ENCODE measurements around the gene ABCA1. TPM values are rescaled to one million over a fixed set of nuclear protein-coding genes. Genes with fewer than 3 reads are reported as not detected.
A peak's percentile ranks its signal among the peaks of the same experiment; 100 is the strongest.

The ABCA1 gene
- polyA plus RNA-seq, 6 donors from 2014 or later: 3.0 to 8.4 (median 7.1) TPM

DNA sequence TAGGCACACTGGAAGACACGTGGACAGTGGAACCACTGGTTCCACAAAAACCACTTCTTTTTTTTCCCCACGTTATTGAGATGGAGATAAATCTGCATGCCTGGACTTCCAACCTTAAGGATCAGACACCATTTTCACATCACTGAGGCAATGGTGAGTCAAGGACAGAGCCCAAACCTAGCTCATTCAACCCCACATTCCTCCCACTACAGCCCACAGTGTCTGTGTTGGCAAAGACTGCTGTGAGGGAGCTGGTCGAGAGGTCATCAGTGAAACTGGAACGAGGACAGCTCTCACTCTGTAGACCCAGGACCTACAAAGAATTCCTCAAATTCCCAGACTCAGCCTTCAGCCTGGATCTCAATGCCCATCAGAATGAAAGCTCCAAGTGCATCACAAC, 74.8 kb downstream of the ABCA1 start:
- no peaks in the 10 kb centered on the region for H3K9me3 Mint-ChIP-seq
- DNase-seq (no peak), ATAC-seq (ENCODE audit: low read depth in 2 of 2) (no peak)
- H3K4me1 Mint-ChIP-seq: peaks cover 0 to 5% (median 2%) of the 10 kb centered on the region in 3 donors
- H3K27ac Mint-ChIP-seq: peak overlapping the region in 2 of 6 donors; percentile 20 to 79
- H3K27me3 Mint-ChIP-seq: no peaks in the 10 kb centered on the region
- H3K4me3 Mint-ChIP-seq: no peak overlapping the region
- H3K36me3 Mint-ChIP-seq: peaks cover 12 to 24% of the 10 kb centered on the region in 2 donors

DNA sequence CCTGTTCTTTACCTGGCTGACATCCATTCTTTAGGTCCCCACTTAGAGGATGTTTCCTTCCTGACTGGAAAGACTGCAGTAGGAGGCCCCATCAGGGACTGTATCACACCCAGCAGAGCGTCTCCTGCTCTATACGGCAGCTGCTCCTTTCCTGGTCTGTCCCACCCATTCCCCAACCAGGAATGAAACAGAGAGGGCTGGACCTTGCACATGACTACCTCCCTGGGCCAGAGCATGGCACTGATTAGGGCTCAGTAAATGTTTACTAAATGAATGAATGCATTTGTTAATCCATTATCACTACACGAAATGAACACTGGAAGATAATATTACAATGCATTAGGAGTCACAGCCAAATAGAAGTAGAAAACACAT, 76.4 kb downstream of the ABCA1 start:
- H3K4me3 Mint-ChIP-seq: no peak overlapping the region
- H3K4me1 Mint-ChIP-seq: peaks cover 0 to 5% (median 2%) of the 10 kb centered on the region in 3 donors
- no peaks in the 10 kb centered on the region for H3K9me3 Mint-ChIP-seq
- H3K27ac Mint-ChIP-seq: peak overlapping the region in 1 of 6 donors; percentile 0
- no peak for ATAC-seq (ENCODE audit: low read depth in 2 of 2)
- no peak for DNase-seq
- H3K27me3 Mint-ChIP-seq: no peaks in the 10 kb centered on the region
- peaks cover 10 to 21% of the 10 kb centered on the region in 2 donors for H3K36me3 Mint-ChIP-seq

GRCh38 chr9:104850786-104851545, 77.0 kb downstream of the ABCA1 start:
- Mint-ChIP-seq H3K4me3 (no peak overlapping the region), H3K27me3 (no peaks in the 10 kb centered on the region), H3K9me3 (no peaks in the 10 kb centered on the region), H3K4me1 (peaks cover 0 to 5% (median 2%) of the 10 kb centered on the region in 3 donors), H3K36me3 (peaks cover 5 to 17% of the 10 kb centered on the region in 2 donors), H3K27ac (peak overlapping the region in 1 of 6 donors; percentile 0)
- DNase-seq (no peak), ATAC-seq (ENCODE audit: low read depth in 2 of 2) (no peak)

- Mint-ChIP-seq H3K9me3 (no peaks in the 10 kb centered on the region), H3K27ac (no peak overlapping the region), H3K36me3 (peaks cover 7 to 16% of the 10 kb centered on the region in 2 donors), H3K4me1 (peaks cover 0 to 5% (median 2%) of the 10 kb centered on the region in 3 donors), H3K4me3 (no peak overlapping the region), H3K27me3 (no peaks in the 10 kb centered on the region)
- DNase-seq (no peak), ATAC-seq (ENCODE audit: low read depth in 2 of 2) (no peak)
These were observed 78.9 kb downstream of the ABCA1 start for GRCh38 chr9:104849023-104849422.

GRCh38 chr9:104844710-104845109, 83.2 kb downstream of the ABCA1 start:
- H3K4me3 Mint-ChIP-seq: no peak overlapping the region
- ATAC-seq (ENCODE audit: low read depth in 2 of 2) (no peak), DNase-seq (no peak)
- H3K27me3 Mint-ChIP-seq: no peaks in the 10 kb centered on the region
- peak overlapping the region in 1 of 6 donors; percentile 71 for H3K27ac Mint-ChIP-seq
- peaks cover 0 to 2% (median 0%) of the 10 kb centered on the region in 3 donors for H3K4me1 Mint-ChIP-seq
- H3K36me3 Mint-ChIP-seq: peaks cover 15 to 23% of the 10 kb centered on the region in 2 donors
- H3K9me3 Mint-ChIP-seq: no peaks in the 10 kb centered on the region

- Mint-ChIP-seq H3K9me3 (no peaks in the 10 kb centered on the region), H3K36me3 (peaks cover 17 to 25% of the 10 kb centered on the region in 2 donors), H3K4me1 (peaks cover 0 to 4% (median 0%) of the 10 kb centered on the region in 3 donors), H3K27ac (no peak overlapping the region), H3K27me3 (no peaks in the 10 kb centered on the region), H3K4me3 (no peak overlapping the region)
- ATAC-seq (ENCODE audit: low read depth in 2 of 2): no peak
- DNase-seq: no peak
These were observed 84.2 kb downstream of the ABCA1 start for GRCh38 chr9:104843644-104844240.

DNA sequence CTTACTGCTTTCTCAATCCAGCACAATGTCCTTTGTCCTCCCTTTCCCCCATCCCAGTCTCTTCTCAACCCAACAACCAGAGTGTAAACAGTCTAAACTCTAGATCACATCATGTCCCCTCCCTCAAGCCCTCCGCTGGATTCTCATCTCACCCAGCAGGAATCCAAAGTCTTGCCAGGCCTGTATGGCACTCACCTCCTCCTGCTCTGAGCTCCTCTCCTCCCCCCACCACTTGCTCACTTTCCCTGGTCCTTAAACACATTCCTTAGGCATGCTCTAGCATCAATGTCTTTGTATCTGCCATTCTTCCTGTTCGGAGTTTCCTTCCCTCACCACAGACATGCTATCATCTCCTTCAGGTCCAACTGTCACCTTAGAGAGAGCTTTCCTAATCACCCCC, 85.3 kb downstream of the ABCA1 start:
- H3K36me3 Mint-ChIP-seq: peaks cover 17 to 25% of the 10 kb centered on the region in 2 donors
- H3K9me3 Mint-ChIP-seq: no peaks in the 10 kb centered on the region
- no peak overlapping the region for H3K27ac Mint-ChIP-seq
- H3K27me3 Mint-ChIP-seq: no peaks in the 10 kb centered on the region
- peaks cover 0 to 4% (median 0%) of the 10 kb centered on the region in 3 donors for H3K4me1 Mint-ChIP-seq
- ATAC-seq (ENCODE audit: low read depth in 2 of 2): no peak
- no peak for DNase-seq
- H3K4me3 Mint-ChIP-seq: no peak overlapping the region

GRCh38 chr9:104841601-104842141, 86.3 kb downstream of the ABCA1 start:
- Mint-ChIP-seq H3K27me3 (no peaks in the 10 kb centered on the region), H3K27ac (peak overlapping the region in 1 of 6 donors; percentile 26), H3K4me3 (no peak overlapping the region), H3K9me3 (no peaks in the 10 kb centered on the region), H3K36me3 (peaks cover 19 to 36% of the 10 kb centered on the region in 2 donors), H3K4me1 (peaks cover 0 to 4% (median 0%) of the 10 kb centered on the region in 3 donors)
- DNase-seq (no peak), ATAC-seq (ENCODE audit: low read depth in 2 of 2) (no peak)

DNA sequence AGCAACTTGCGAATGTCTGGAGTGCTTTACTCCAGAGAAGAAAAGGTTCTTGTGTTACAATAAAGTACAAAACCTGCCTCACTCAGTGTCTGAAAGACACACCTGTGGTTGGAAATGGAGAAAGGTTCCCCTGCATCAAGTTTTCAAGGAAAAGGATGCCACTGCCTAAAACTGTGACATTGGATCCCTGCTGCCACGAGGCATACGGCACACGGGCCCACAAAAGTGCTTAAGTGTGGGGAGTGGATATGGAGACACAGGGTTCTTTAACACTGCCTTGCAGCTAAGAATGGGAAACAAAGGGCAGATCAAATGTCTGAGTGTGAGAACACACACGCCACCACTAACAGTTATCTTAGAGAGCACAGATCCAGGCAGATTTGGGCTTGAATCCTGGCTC, 89.0 kb downstream of the ABCA1 start:
- Mint-ChIP-seq H3K9me3 (no peaks in the 10 kb centered on the region), H3K27me3 (no peaks in the 10 kb centered on the region), H3K4me1 (peaks cover 0 to 8% (median 0%) of the 10 kb centered on the region in 3 donors), H3K27ac (peak overlapping the region in 1 of 6 donors; percentile 21), H3K36me3 (peaks cover 22 to 35% of the 10 kb centered on the region in 2 donors), H3K4me3 (no peak overlapping the region)
- DNase-seq: no peak
- no peak for ATAC-seq (ENCODE audit: low read depth in 2 of 2)

GRCh38 chr9:104836767-104837166, 91.2 kb downstream of the ABCA1 start:
- Mint-ChIP-seq H3K36me3 (peaks cover 25 to 35% of the 10 kb centered on the region in 2 donors), H3K27me3 (no peaks in the 10 kb centered on the region), H3K4me1 (peaks cover 0 to 8% (median 0%) of the 10 kb centered on the region in 3 donors), H3K27ac (peak overlapping the region in 1 of 6 donors; percentile 51), H3K9me3 (no peaks in the 10 kb centered on the region), H3K4me3 (no peak overlapping the region)
- DNase-seq (no peak), ATAC-seq (ENCODE audit: low read depth in 2 of 2) (no peak)

GRCh38 chr9:104836235-104836634, 91.7 kb downstream of the ABCA1 start:
- Mint-ChIP-seq H3K27ac (peak overlapping the region in 2 of 6 donors; percentile 8 to 51), H3K4me1 (peaks cover 0 to 8% (median 0%) of the 10 kb centered on the region in 3 donors), H3K9me3 (no peaks in the 10 kb centered on the region), H3K4me3 (no peak overlapping the region), H3K27me3 (no peaks in the 10 kb centered on the region), H3K36me3 (peaks cover 30 to 40% of the 10 kb centered on the region in 2 donors)
- DNase-seq (no peak), ATAC-seq (ENCODE audit: low read depth in 2 of 2) (no peak)

DNA sequence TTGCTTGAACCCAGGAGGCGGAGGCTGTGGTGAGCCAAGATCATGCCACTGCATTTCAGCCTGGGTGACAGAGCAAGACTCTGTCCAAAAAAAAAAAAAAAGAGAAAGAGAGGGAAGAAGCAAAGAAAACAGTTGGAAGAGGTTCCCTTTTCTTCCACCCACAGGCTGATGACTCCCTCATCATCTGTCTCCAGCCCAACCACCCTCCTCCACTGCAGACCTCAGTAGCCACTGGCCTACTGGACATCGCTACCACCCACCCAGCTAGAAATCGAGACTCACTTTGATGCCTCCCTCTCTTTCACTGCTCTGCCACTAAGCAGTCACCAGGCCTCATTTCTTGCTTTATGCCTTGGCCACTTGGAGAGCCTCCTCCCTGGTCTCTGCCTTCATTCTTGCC, 92.8 kb downstream of the ABCA1 start:
- no peak for DNase-seq
- H3K36me3 Mint-ChIP-seq: peaks cover 37 to 46% of the 10 kb centered on the region in 2 donors
- no peak overlapping the region for H3K27ac Mint-ChIP-seq

GRCh38 chr9:104833696-104834095, 94.3 kb downstream of the ABCA1 start:
- Mint-ChIP-seq H3K27me3 (no peaks in the 10 kb centered on the region), H3K4me1 (peaks cover 0 to 5% (median 4%) of the 10 kb centered on the region in 3 donors), H3K4me3 (no peak overlapping the region), H3K36me3 (peaks cover 36 to 54% of the 10 kb centered on the region in 2 donors), H3K27ac (no peak overlapping the region), H3K9me3 (no peaks in the 10 kb centered on the region)
- ATAC-seq (ENCODE audit: low read depth in 2 of 2) (no peak), DNase-seq (no peak)

More for the DNA sequence above, 92.8 kb downstream of the ABCA1 start:
- H3K4me1 Mint-ChIP-seq: peaks cover 0 to 8% (median 1%) of the 10 kb centered on the region in 3 donors
- H3K9me3 Mint-ChIP-seq: no peaks in the 10 kb centered on the region
- no peak for ATAC-seq (ENCODE audit: low read depth in 2 of 2)
- H3K4me3 Mint-ChIP-seq: no peak overlapping the region
- H3K27me3 Mint-ChIP-seq: no peaks in the 10 kb centered on the region

All from naive B cell (primary cell).